Activated CD4-positive, alpha-beta T cell treated with anti-CD3 and anti-CD28 coated beads, Interleukin-2, amount 10 ng/mL, durations not matched to agents 7 days and 5 days (primary cell): Measurements from ENCODE around the gene CALHM3. TPM values are rescaled to one million over a fixed set of nuclear protein-coding genes. Genes with fewer than 3 reads are reported as not detected.
A peak's percentile ranks its signal among the peaks of the same experiment; 100 is the strongest.

Experiments used
- CTCF ChIA-PET: fragments of 350-600 bp; sonication (Branson Sonifier 250); formaldehyde crosslinking; loops from one replicate; lab custom pipeline; 2021; ENCODE audit warnings: antibody characterized with exemption; lab: Charles Lee
- POLR2A ChIA-PET: fragments of 350-600 bp; sonication (Branson Sonifier 250); formaldehyde crosslinking; loops from one replicate; lab custom pipeline; 2021; ENCODE audit warnings: antibody characterized with exemption; lab: Charles Lee
- DNase-seq: peaks from one replicate; pipeline ENCODE4 v3.0.0-alpha.2; 2020
- H3K27ac Mint-ChIP-seq: one replicate; pipeline ENCODE4 v1.8.0; 2021; ENCODE audit warnings: mild to moderate bottlenecking, moderate library complexity, mixed read lengths
- H3K27me3 Mint-ChIP-seq: one replicate; pipeline ENCODE4 v1.8.0; 2021; ENCODE audit warnings: mixed read lengths
- H3K36me3 Mint-ChIP-seq: one replicate; pipeline ENCODE4 v1.8.0; 2021; ENCODE audit warnings: low read depth, mixed read lengths
- H3K4me1 Mint-ChIP-seq: one replicate; pipeline ENCODE4 v1.8.0; 2021; ENCODE audit warnings: mixed read lengths
- H3K4me3 Mint-ChIP-seq: one replicate; pipeline ENCODE4 v1.8.0; 2021; ENCODE audit warnings: mild to moderate bottlenecking, moderate library complexity, mixed read lengths
- H3K9me3 Mint-ChIP-seq: one replicate; pipeline ENCODE4 v1.8.0; 2021; ENCODE audit warnings: mixed read lengths
- total RNA-seq, 2 experiments: library from RNA; stranded (reverse); gene quantifications; one replicate each; pipeline ENCODE4 v1.2.3, GENCODE V29; 2021

Gene CALHM3
- total RNA-seq, 2 experiments from 2014 or later: 0.17 TPM; not detected in 1

- Mint-ChIP-seq H3K36me3 (peaks cover 11% of the 10 kb centered on the region), H3K4me3 (no peak overlapping the region), H3K27ac (no peak overlapping the region), H3K4me1 (peaks cover 48% of the 10 kb centered on the region), H3K9me3 (peaks cover 7% of the 10 kb centered on the region), H3K27me3 (peaks cover 9% of the 10 kb centered on the region)
- no peak for DNase-seq
- CTCF ChIA-PET: interaction anchor here (0.6 to 1.0 kb wide), 6 partner anchors 10 to 630 kb away, joined by 3 to 4 read pairs (median 4); no protein-coding TSS in a partner anchor
- POLR2A ChIA-PET: no interaction called here
These were observed 13.4 kb downstream of the CALHM3 start for GRCh38 chr10:103465411-103466179.

GRCh38 chr10:103463499-103463898 lies 15.5 kb downstream of the CALHM3 start:
- CTCF ChIA-PET: interaction anchor here (0.6 to 0.7 kb wide), 2 partner anchors 14 to 52 kb away, joined by 3 read pairs; no protein-coding TSS in a partner anchor

GRCh38 chr10:103459615-103460014 lies 19.4 kb downstream of the CALHM3 start:
- no peak for DNase-seq
- POLR2A ChIA-PET: no interaction called here
- H3K4me3 Mint-ChIP-seq: no peak overlapping the region
- H3K9me3 Mint-ChIP-seq: no peaks in the 10 kb centered on the region
- H3K36me3 Mint-ChIP-seq: no peaks in the 10 kb centered on the region
- peaks cover 7% of the 10 kb centered on the region for H3K27me3 Mint-ChIP-seq
- CTCF ChIA-PET: interaction anchor here (1.1 kb wide), 2 partner anchors 12 to 630 kb away, joined by 3 to 5 read pairs; no protein-coding TSS in a partner anchor
- H3K4me1 Mint-ChIP-seq: peaks cover 35% of the 10 kb centered on the region
- peak overlapping the region; percentile 78 for H3K27ac Mint-ChIP-seq

More at GRCh38 chr10:103463499-103463898, 15.5 kb downstream of the CALHM3 start:
- H3K27ac Mint-ChIP-seq: no peak overlapping the region
- POLR2A ChIA-PET: no interaction called here
- no peaks in the 10 kb centered on the region for H3K9me3 Mint-ChIP-seq
- H3K36me3 Mint-ChIP-seq: no peaks in the 10 kb centered on the region
- H3K4me1 Mint-ChIP-seq: peaks cover 48% of the 10 kb centered on the region
- peaks cover 7% of the 10 kb centered on the region for H3K27me3 Mint-ChIP-seq
- DNase-seq: no peak
- no peak overlapping the region for H3K4me3 Mint-ChIP-seq

- Mint-ChIP-seq H3K4me1 (peaks cover 38% of the 10 kb centered on the region), H3K36me3 (no peaks in the 10 kb centered on the region), H3K27ac (peak within 1 kb of the TSS; percentile 78), H3K9me3 (no peaks in the 10 kb centered on the region), H3K27me3 (peaks cover 6% of the 10 kb centered on the region), H3K4me3 (no peak within 1 kb of the TSS)
- ChIA-PET CTCF (interaction anchor here (1.9 kb wide), 1 partner anchor 13 kb away, joined by 6 read pairs; no protein-coding TSS in a partner anchor), POLR2A (no interaction called here)
- DNase-seq: peak; percentile 35
These were observed 20.3 kb downstream of the CALHM3 start, which contains the start of gene CALHM1 for GRCh38 chr10:103458720-103459119. Gene CALHM1 (minus strand): TSS chr10:103458900. CDS start chr10:103458751, 149 bp downstream.

- Mint-ChIP-seq H3K4me3 (no peak overlapping the region), H3K4me1 (peaks cover 43% of the 10 kb centered on the region), H3K36me3 (no peaks in the 10 kb centered on the region), H3K27me3 (no peaks in the 10 kb centered on the region), H3K27ac (no peak overlapping the region), H3K9me3 (no peaks in the 10 kb centered on the region)
- POLR2A ChIA-PET: no interaction called here
- CTCF ChIA-PET: interaction anchor here (1.9 kb wide), 1 partner anchor 14 kb away, joined by 6 read pairs; no protein-coding TSS in a partner anchor
- DNase-seq: no peak
These were observed 21.0 kb downstream of the CALHM3 start for GRCh38 chr10:103457896-103458583.

GRCh38 chr10:103457176-103457712 lies 21.8 kb downstream of the CALHM3 start:
- Mint-ChIP-seq H3K4me1 (peaks cover 50% of the 10 kb centered on the region), H3K27ac (peak overlapping the region; percentile 73), H3K9me3 (no peaks in the 10 kb centered on the region), H3K36me3 (no peaks in the 10 kb centered on the region), H3K27me3 (no peaks in the 10 kb centered on the region), H3K4me3 (no peak overlapping the region)
- ChIA-PET CTCF (interaction anchor here (0.9 to 1.9 kb wide), 3 partner anchors 15 to 42 kb away, joined by 3 to 6 read pairs (median 4); no protein-coding TSS in a partner anchor), POLR2A (no interaction called here)
- DNase-seq: no peak

- ChIA-PET POLR2A (no interaction called here), CTCF (interaction anchor here (0.6 to 3.3 kb wide), 6 partner anchors 14 to 1650 kb away, joined by 3 to 12 read pairs (median 3); no protein-coding TSS in a partner anchor)
- peaks cover 55% of the 10 kb centered on the region for H3K4me1 Mint-ChIP-seq
- no peak for DNase-seq
- H3K36me3 Mint-ChIP-seq: peaks cover 3% of the 10 kb centered on the region
- H3K27me3 Mint-ChIP-seq: no peaks in the 10 kb centered on the region
- no peak overlapping the region for H3K27ac Mint-ChIP-seq
- no peak overlapping the region for H3K4me3 Mint-ChIP-seq
- H3K9me3 Mint-ChIP-seq: no peaks in the 10 kb centered on the region
These were observed 22.9 kb downstream of the CALHM3 start for GRCh38 chr10:103456074-103456660.

GRCh38 chr10:103455235-103455634 lies 23.8 kb downstream of the CALHM3 start:
- no peak overlapping the region for H3K4me3 Mint-ChIP-seq
- no peaks in the 10 kb centered on the region for H3K9me3 Mint-ChIP-seq
- H3K27ac Mint-ChIP-seq: no peak overlapping the region
- H3K4me1 Mint-ChIP-seq: peaks cover 63% of the 10 kb centered on the region
- no peaks in the 10 kb centered on the region for H3K27me3 Mint-ChIP-seq
- ChIA-PET CTCF (interaction anchor here (0.6 to 3.3 kb wide), 4 partner anchors 15 to 1649 kb away, joined by 3 to 12 read pairs (median 3); no protein-coding TSS in a partner anchor), POLR2A (no interaction called here)
- DNase-seq: no peak
- peaks cover 12% of the 10 kb centered on the region for H3K36me3 Mint-ChIP-seq

GRCh38 chr10:103454026-103454425 lies 25.0 kb downstream of the CALHM3 start:
- ChIA-PET POLR2A (no interaction called here), CTCF (interaction anchor here (0.5 to 4.6 kb wide), 5 partner anchors 16 to 161 kb away, joined by 3 to 13 read pairs (median 5); no protein-coding TSS in a partner anchor)
- peaks cover 63% of the 10 kb centered on the region for H3K4me1 Mint-ChIP-seq
- no peak for DNase-seq
- no peaks in the 10 kb centered on the region for H3K27me3 Mint-ChIP-seq
- H3K9me3 Mint-ChIP-seq: no peaks in the 10 kb centered on the region
- H3K36me3 Mint-ChIP-seq: peaks cover 24% of the 10 kb centered on the region
- no peak overlapping the region for H3K4me3 Mint-ChIP-seq
- H3K27ac Mint-ChIP-seq: peak overlapping the region; percentile 78

GRCh38 chr10:103452506-103453230 lies 26.4 kb downstream of the CALHM3 start:
- Mint-ChIP-seq H3K9me3 (no peaks in the 10 kb centered on the region), H3K27ac (peak overlapping the region; percentile 84), H3K27me3 (no peaks in the 10 kb centered on the region), H3K36me3 (peaks cover 35% of the 10 kb centered on the region), H3K4me3 (peak overlapping the region; percentile 83), H3K4me1 (peaks cover 66% of the 10 kb centered on the region)
- ChIA-PET POLR2A (no interaction called here), CTCF (interaction anchor here (0.7 to 4.6 kb wide), 6 partner anchors 13 to 84 kb away, joined by 3 to 16 read pairs (median 4); no protein-coding TSS in a partner anchor)
- DNase-seq: no peak

- CTCF ChIA-PET: interaction anchor here (0.5 to 4.6 kb wide), 9 partner anchors 11 to 534 kb away, joined by 3 to 16 read pairs (median 4); partner anchors contain the start of gene CNNM2
- peak; percentile 65 for DNase-seq
- Mint-ChIP-seq H3K36me3 (peaks cover 41% of the 10 kb centered on the region), H3K27me3 (no peaks in the 10 kb centered on the region), H3K27ac (peak within 1 kb of the TSS; percentile 92), H3K4me3 (peak within 1 kb of the TSS; percentile 83), H3K9me3 (no peaks in the 10 kb centered on the region), H3K4me1 (peaks cover 65% of the 10 kb centered on the region)
- POLR2A ChIA-PET: no interaction called here
These were observed 27.1 kb downstream of the CALHM3 start, which contains the start of gene CALHM2 for GRCh38 chr10:103451831-103452505. Gene CALHM2 (minus strand): TSS chr10:103452370. CDS start chr10:103449941, 2,429 bp downstream.
